ENCODE results near the gene AOAH. TPM values are rescaled to one million over a fixed set of nuclear protein-coding genes. Genes with fewer than 3 reads are reported as not detected.
"Not testable (repeated sequence)": the region's sequence is repeated elsewhere in the genome, so short reads cannot be mapped to it uniquely, and the experiment has no call there.

AOAH gene
- total RNA-seq, 1 experiment from 2014 or later: 29.3 TPM

DNA sequence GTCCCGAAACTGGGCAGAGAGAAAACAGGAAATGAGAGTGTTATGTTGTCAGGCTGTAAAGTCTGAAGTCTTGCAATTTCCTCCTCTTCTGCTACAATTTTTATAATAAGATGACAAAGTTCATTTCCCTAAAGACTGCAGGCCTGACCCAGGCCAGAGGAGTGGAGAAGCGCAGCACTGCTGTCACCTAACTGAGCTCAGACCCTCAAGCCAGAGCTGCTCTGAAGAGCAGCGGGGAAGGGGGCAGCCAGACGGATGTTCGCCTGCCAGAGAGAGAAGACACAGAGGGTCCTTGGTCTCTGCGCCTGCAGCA is 12.6 kb upstream of the AOAH start:
- no peak for DNase-seq (ENCODE audit: low spot score)

DNA sequence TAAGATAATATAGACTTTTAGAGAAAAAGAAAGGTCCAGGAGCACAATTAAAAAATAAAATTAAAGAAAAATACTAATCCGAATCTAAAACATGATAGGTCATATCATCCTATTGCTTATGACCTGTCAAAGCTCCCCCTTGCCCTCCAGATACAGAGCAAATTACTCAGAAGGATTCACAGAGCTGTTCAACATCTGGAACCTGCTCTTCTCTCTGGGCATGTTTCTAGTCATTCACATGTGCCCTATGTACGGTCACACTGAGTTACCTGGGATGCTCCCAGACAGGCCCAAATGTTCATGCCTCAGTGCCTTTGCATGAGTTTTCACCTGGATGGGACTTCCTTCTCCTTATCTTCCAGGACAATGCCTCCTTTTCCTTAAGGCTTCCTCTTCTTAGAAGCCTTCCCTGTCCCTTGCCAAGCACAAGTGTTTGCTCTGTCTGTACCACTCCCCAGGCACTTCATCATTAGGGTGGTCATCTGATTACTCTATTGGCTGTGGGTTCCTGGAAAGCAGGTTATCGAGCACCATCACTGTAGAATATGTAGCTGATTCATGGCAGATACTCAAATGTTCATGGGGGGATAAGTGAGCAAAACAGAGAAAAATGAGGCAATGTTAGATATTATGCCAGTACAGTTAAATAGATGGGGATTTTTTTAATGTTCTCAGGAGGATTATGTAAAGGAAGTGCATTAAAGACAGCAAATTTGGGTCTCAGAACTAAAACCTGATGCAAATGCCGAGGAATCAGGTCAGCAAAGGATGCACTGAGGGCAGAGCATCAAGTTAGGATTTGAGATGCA is 12.0 kb upstream of the AOAH start:
- no peak for DNase-seq (ENCODE audit: low spot score)

DNA sequence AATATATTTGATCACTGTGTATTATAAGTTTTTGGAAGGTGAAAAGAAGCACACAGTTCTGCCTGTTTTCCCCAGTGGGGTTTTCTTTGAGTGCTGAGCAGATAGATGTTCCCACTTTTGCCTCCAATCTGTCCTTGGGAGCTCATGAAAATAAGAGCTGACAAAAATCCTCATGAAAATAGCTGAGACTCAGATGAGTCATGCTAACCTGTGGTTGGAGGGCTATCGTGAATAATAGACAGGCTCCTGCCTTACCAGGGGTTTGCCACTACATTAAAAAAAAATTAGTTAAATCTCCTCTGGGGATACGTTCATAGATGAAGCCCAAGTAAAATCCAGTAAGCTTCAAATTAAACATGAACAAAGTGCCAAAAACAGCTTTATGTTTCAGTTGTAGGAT is 10.9 kb upstream of the AOAH start:
- DNase-seq (ENCODE audit: low spot score): no peak

DNA sequence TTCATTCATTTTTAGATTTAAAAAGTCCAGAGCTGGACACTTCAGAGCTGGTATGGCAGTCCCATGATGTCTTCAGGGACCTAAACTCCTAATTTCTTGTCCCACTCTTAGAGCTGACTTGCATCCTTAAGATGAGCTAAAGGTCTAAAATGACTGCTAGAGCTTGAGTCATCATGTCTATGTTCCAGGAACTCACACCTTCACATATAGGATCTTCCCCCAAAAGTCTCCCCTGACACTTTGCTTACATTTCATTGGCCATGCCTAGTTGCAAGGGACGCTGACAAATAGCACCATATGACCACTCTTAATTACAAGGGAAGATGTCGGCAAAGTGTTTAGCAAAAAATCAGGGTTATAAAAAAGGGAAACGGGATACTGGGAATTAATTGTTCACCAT is 10.4 kb upstream of the AOAH start:
- DNase-seq (ENCODE audit: low spot score): no peak

DNA sequence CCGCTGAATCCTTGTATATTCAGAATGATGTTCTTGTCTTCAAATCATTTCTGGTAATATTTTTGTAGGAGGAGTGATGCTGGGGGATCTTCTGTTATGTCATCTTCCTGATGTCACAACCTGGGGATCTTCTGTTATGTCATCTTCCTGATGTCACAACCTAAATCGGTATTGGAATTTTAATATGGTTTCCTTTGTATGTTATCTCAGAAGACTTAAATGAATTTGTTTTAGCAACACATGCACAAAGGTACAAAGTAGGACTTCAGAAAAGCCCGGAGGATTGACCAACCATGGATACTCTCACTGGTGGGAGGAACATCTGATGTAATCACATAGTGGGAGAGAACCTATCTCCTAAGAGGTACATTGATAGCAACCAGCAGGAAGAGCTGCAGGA is 9.1 kb upstream of the AOAH start:
- no peak for DNase-seq (ENCODE audit: low spot score)

DNA sequence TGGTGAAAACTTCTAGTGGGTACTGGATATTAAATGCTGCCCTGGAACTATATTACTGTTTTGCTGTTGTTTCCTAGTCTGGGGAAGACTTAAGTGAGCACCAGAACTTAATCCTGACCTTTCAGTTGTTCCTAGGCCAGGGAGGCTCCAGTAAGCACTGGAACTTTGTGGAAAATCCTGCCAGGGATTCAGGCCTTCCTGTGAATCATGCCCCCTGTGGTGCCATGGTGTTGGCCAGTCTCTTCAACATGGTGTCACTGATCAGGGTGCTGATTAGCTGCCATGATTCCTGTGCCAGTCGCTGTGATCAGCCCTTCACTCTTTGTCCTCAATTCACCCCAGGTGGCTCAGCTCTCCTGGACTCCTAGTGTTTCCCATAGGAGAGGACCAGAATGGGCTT is 8.5 kb upstream of the AOAH start:
- no peak for DNase-seq (ENCODE audit: low spot score)

DNA sequence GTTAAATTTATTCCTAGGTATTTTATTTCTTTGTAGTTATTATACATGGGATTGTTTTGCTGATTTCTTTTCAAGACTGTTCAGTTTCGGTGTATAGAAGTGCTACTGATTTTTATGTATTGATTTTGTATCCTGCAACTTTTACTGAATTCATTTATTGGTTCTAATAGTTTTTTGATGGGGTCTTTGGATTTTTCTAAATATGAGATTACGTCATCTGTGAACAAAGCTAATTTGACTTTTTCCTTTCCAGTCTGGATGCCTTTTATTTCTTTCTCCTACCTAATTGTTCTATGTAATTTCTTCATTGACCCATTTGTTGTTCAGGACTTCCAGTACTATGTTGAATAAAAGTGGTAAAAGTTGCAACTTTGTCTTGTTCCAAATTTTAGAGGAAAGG is 5.8 kb upstream of the AOAH start:
- no peak for DNase-seq (ENCODE audit: low spot score)

DNA sequence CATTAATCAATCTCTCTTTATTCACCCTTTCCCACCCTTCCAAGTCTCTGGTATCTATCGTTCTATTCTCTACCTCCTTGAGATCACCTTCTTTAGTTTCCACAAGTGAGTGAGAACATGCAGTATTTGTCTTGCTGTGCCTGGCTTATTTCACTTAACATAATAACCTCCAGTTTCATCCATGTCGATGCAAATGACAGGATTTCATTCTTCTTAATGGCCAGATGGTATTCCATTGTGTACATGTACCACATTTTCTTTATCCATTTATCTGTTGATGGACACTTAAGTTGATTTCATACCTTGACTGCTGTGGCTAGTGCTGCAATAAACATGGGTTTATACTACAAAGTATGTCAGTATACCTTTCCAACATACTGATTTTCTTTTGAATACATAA is 3.8 kb upstream of the AOAH start:
- DNase-seq (ENCODE audit: low spot score): no peak

DNA sequence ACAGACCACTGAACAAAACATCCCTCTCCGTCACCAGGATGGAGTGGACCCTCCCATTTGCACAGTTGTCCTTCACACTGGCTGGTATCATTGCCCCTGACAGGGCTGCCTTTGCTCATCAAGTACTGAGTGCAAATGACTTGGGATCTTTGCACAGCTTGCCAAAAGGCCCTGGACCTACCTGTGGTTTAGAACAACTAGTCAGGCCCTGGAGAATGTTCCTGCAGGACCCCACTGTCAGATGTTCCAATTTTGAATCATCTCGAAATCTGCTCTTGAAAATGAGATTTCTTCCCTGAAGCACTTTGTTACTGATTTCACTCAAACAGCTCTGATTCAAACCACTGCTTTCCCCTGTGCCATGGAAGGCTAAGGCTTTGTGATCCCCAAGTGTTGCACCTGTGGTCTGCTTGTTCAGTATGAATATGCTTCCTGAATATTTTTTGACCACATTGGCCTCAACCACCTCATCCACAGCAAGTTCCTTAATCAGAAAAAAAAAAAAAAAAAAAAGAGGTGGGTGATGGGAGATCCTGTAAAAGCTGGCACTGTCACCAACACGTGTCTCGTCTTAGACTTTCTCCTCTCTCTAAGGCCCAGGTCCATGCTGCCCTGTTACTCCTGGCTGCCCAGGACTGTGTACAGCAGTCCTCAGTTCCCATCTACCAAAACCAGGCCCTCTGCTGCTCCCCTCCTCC is 2.7 kb upstream of the AOAH start:
- no peak for DNase-seq (ENCODE audit: low spot score)

DNA sequence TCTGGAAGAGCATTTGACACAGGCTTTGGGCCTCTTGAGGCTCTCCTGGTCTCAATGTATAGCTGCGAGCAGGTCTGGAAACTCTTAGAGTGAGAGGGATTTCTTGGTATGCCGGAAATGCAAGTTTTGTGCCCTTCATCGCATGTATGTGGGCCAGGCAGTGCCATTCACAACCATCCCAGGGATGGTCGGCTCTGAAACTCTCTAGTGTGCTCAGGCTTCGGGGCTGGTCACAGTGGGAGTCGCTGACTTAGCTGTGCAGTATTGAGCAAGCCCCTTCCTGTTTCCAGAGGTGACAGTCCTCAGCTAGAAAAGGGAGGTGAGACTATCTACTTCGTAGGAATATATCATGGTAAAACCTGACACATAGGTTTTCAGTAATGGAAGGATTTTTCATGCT is 2.0 kb upstream of the AOAH start:
- DNase-seq (ENCODE audit: low spot score): no peak

DNA sequence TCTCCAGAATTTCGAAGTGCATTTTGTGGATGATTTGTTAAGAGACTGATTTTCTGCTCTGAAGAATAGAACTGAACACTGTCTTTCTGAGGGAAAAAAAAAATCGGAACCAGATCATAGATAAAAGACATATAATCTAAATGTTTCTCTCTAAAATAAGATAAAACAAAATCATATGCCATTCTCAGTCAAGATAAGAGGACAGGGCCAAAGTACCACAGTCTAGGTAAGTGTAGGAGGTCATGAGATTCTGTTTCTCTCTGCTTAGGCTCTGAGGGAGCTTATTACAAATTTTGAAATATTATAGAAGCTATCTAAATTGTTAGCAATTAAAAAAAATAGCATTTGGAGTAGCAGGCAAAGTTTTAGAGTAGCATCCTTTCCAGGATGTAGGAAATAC is 702 bp upstream of the AOAH start:
- DNase-seq (ENCODE audit: low spot score): no peak

DNA sequence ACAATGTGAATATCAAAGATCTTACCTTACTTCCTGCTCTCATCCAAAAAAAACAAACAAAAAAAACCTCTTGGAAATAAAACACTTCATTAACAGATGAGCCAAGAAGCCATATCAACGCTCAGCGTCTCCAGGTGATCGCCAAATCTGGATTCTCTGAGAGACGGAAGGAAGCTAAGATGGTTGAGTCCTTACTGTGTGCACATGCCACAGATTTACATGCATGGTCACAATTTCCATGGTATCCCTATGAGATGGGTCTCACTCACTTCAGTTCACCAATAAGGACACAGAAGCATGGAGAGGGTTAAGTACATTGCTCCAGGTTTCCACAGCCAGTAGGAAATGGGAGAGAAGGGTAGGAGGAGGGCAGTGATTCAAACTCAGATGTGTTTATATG is 1.0 kb downstream of the AOAH start:
- DNase-seq (ENCODE audit: low spot score): no peak

DNA sequence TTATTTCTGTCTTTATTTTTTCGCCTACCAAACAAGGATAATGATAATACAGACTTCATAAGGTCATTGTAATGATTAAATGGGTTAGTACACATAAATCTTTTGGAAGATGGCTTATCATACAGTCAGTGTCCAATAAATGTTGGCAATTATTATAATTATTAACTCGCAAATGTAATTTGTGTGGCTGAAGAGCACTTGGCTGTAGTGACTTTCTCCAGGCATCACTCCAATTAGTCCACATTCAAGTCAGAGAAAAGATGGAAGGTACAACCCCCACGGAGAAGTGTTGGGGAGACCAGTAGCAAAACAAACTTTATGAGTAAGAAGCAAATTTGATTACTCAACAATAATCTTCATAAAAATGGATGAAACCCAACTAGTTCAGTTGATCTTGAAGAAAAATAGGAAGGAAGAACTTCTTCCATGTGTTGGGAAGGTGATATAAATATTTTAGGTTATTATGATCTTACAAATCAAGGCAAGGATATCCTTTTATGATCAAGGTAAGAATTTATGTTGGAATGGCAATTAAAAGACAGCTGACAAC is 5.1 kb downstream of the AOAH start:
- DNase-seq (ENCODE audit: low spot score): no peak

DNA sequence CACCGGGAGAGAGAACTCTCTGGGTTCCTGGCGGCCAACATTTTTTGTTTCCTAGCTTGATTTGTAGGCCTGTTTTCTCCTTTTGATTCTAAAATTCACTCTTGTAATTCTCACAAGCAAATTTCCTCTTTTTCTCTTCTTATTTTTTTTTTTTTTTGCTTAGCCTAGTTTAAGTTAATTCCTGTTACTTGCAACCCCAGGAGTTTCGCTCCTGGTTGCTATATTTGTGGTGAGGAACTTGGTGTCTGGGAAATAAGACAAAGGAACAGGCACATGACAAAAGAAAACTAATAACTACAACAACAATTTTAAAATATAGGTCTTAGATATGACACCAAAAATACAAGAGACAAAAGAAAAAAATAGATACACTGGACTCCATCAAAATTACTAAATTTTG is 6.7 kb downstream of the AOAH start:
- no peak for DNase-seq (ENCODE audit: low spot score)

DNA sequence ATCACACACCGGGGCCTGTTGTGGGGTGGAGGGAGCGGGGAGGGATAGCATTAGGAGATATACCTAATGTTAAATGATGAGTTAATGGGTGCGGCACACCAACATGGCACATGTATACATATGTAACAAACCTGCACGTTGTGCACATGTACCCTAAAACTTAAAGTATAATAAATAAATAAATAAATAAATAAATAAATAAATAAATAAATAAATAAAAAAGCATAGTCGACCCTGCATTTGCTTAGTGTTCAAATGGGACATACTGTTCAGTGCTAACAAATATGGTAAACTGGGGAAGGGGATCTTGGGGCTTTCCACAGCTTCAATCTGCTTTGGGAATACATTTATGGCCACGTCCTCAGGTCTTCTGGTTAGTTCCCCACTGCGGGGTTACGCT is 7.5 kb downstream of the AOAH start:
- not testable (repeated sequence) for DNase-seq (ENCODE audit: low spot score)

DNA sequence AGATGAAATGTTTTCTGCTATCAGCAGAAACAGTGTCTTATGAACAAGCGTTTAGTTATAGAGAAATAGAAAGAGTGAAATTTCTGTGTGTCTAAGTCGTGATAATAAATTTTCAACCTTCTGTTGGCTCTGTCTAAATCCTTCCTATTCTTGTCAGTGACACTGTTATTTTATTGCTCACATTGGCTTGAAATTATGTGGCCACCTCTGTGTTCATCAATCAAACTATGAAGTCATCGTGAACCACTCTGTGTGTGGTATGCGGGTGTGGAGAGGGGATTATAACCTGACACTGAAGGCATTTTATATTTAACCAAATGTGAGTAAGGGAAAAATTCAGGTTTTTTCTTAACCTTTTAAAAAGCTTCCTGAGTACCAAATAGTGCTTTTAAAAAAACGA is 12.3 kb downstream of the AOAH start:
- DNase-seq (ENCODE audit: low spot score): no peak

DNA sequence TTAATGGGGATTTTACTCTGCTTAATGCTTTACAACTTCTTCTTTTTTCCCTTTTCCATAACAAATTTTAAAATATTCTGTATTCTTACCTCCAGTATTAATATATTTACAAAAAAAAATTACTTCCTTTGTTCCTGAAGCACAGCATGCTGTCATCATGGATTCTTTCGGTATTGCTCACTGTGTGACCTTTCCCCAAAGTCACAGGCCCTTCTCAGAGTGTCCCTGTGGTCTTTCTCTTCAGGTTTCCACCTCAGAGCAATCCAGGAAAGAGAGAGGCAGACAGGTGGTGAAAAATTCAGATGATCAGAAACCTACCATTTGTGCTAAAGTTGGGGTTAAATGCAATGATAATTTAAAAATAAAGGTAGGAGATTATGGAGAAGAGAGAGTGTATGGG is 13.0 kb downstream of the AOAH start:
- DNase-seq (ENCODE audit: low spot score): no peak

DNA sequence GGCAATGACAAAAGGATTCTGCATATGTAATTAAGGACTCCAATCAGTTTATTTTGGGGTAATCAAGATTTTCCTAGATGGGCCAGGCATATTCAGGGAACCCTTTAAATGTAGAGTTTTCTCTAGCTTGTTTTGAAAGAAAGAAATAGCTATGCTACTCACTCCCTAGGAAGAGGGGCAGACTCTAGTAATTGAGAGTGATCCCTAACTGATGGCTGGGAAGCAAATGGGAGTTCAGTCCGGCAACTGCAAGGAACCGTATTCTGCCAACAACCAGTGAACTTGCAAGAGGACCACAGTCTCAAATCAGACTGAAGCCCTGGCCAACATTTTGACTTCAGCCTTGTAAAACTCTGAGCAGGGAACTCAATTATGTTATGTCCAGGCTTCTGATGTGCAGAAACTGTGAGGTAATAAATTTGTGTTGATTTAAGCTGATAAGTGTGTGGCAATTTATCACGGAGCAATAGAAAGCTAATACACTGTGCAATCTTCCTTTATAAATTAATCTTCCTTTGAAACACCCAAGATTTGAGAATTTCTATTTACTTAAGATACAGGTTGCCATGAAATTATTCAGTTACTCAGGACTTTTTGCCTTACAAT is 14.0 kb downstream of the AOAH start:
- no peak for DNase-seq (ENCODE audit: low spot score)

DNA sequence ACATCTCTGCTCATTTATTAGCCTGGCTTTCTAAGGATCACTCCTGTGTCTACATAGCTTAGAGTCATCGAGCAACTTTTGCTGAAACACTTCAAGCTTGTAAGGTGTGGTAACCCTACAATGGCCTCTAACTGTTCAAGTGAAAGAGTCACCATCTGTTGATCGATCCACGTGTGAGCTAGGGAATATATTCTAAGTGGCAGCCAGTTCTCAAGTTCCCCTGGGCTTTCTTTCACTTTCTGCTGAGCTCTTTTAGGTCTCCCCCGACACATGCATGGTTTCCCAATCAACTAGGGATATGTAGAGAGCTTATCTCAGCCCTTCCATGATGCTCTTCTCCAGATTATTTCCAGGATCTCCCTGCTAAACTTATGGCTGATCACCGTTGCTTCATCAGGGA is 15.5 kb downstream of the AOAH start:
- no peak for DNase-seq (ENCODE audit: low spot score)

DNA sequence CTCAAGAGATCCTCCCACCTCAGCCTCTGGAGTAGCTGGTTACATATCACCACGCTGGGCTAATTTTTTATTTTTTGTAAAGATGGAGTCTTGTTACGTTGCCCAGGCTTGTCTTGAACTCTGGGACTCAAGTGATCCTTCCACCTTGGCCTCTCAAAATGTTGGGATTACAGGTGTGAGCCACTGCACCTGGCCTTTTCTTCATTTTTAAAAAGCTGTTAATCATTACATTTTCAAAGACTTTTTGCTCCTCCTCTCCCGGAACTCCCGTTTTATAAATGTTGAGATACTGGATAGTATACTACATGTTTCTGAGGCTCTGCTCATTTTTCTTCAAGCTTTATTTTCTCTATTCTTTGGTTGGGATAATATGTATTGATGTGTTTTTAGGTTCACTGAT is 16.4 kb downstream of the AOAH start:
- no peak for DNase-seq (ENCODE audit: low spot score)

DNA sequence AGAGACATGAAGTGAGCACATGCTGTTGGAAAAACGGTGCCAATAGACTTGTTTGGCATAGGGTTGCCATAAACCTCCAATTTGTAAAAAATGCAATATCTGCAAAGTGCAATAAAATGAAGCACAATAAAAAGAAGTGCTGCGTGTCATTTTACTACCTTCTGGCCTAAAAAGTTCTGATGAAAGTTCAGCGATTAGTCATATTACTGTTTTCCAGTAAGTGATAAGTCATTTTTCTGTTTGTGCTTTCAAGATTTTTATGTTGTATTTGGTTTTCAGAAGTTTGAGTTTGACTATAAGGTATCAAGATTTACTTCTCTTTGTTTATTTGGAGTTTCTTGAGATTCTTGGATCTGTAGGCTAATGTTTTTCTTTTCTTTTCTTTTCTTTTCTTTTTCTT is 16.8 kb downstream of the AOAH start:
- DNase-seq (ENCODE audit: low spot score): no peak

DNA sequence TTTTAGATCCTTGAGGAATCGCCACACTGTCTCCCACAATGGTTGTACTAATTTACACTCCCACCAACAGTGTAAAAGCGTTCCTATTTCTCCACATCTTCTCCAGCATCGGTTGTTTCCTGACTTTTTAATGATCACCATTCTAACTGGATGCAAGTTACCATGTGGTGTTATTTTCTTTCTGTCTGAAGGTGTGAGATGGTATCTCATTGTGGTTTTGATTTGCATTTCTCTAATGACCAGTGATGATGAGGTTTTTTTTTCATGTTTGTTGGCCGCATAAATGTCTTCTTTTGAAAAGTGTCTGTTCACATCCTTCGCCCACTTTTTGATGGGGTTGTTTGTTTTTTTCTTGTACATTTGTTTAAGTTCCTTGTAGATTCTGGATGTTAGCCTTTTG is 20.4 kb downstream of the AOAH start:
- not testable (repeated sequence) for DNase-seq (ENCODE audit: low spot score)

DNA sequence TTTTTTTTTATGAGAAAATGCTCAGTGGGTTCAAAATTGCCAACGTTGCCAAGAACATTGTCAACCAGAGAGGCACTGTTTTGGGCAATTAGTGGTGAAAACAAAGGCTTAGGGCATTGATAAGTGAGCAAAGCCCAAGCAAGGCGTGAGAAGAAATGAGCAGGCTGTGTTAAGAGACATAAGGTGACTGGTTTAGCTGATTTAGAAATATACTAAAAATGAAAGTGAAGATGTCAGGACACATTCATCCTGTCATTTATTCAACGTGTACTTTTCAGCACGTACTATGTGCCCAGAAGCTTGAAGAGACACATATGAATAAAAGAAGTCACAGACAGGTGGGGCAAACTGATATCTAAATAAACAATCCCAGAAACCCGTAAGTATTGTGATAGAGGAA is 31.8 kb downstream of the AOAH start:
- DNase-seq (ENCODE audit: low spot score): no peak
